Transverse colon (tissue), 4 donors: ENCODE data around the gene SLC17A3. TPM values are rescaled to one million over a fixed set of nuclear protein-coding genes. Genes with fewer than 3 reads are reported as not detected.

ENCODE experiments used
- DNase-seq: peaks from one replicate; pipeline ENCODE4 v3.0.0-alpha.2; 2019
- H3K27ac ChIP-seq, 4 donors: fragments of 200-600 bp; sonication (generic); 2 replicates each; pipeline ENCODE4 v1.5.1; 2016 to 2018; ENCODE audit warnings: inconsistent platforms in 4 of 4
- H3K27me3 ChIP-seq: fragments of 200-600 bp; sonication (generic); 2 replicates; pipeline ENCODE4 v1.5.1; 2017; ENCODE audit warnings: inconsistent platforms
- H3K36me3 ChIP-seq, 4 donors: fragments of 200-600 bp; sonication (generic); 2 replicates each; pipeline ENCODE4 v1.5.1; 2017 to 2019; ENCODE audit warnings: inconsistent platforms in 4 of 4
- H3K4me1 ChIP-seq, 4 donors: fragments of 200-600 bp; sonication (generic); 2 replicates each; pipeline ENCODE4 v1.5.1; 2017 to 2020; ENCODE audit warnings: inconsistent platforms in 4 of 4
- H3K4me3 ChIP-seq, 4 donors: fragments of 200-600 bp; sonication (generic); 1 replicate in 1 of 4; 2 replicates in 3 of 4; pipeline versions ENCODE4 v1.5.1 to v1.6.1; 2017 to 2019; ENCODE audit warnings: inconsistent platforms in 4 of 4
- H3K9me3 ChIP-seq, 2 donors: fragments of 200-600 bp; sonication (generic); 2 replicates each; pipeline ENCODE4 v1.5.1; 2017 to 2019; ENCODE audit warnings: inconsistent platforms in 2 of 2
- EP300 ChIP-seq: sonication (generic); formaldehyde crosslinking; IDR thresholded peaks from one replicate; pipeline ENCODE4 v1.6.1; 2017; ENCODE audit warnings: antibody characterized with exemption, low read depth
- POLR2A ChIP-seq: fragments of 450-650 bp; IDR thresholded peaks from one replicate; pipeline ENCODE4 v1.6.1; 2016; ENCODE audit warnings: antibody characterized with exemption, mild to moderate bottlenecking, moderate library complexity
- POLR2AphosphoS5 ChIP-seq, 3 donors: sonication (generic); formaldehyde crosslinking; IDR thresholded peaks; one replicate each; pipeline ENCODE4 v1.6.1; 2016; ENCODE audit warnings: antibody characterized with exemption in 3 of 3
- WGBS, 2 donors: methylation state at CpG; one replicate each; pipeline ENCODE4 v1.1.5; 2018; ENCODE audit warnings: low coverage in 1 of 2; 5-methylcytosine and 5-hydroxymethylcytosine counted together
- in situ Hi-C, 4 donors: fragments of 200-750 bp; cut with MboI; loops; one replicate each; pipeline versions ENCODE4 v1.15.0 to v1.15.1; 2017; ENCODE audit warnings: low sequenced_read_pairs in 3 of 4, low pct_ligation_motif_present in 1 of 4, low pct_unique_long_range_greater_than_20kb in 1 of 4
- intact Hi-C: fragments of 100-400 bp; cut with DNase I; formaldehyde crosslinking; loops from one replicate; pipeline ENCODE4 v1.15.1; 2023; ENCODE audit warnings: low total_unique reads
- total RNA-seq, 4 donors: library from RNA; depleted of rRNA; stranded (reverse); fragments of >200 nt; gene quantifications; one replicate each; pipeline ENCODE4 v1.1.0, GENCODE V29; 2016
- TF ChIP-seq, protein P1 (sequence below), 5 experiments: fragments of 200-600 bp in 3 of 5; fragments of 450-650 bp in 2 of 5; sonication (generic) in 3 of 5; IDR thresholded peaks; 1 replicate in 2 of 5; 2 replicates in 3 of 5; pipeline ENCODE4 v1.5.1; 2016 to 2017; ENCODE audit warnings: antibody characterized with exemption in 5 of 5, inconsistent platforms in 3 of 5, mild to moderate bottlenecking in 2 of 5, moderate library complexity in 1 of 5

SLC17A3 gene
- total RNA-seq, 4 donors from 2014 or later, result not detected

DNA sequence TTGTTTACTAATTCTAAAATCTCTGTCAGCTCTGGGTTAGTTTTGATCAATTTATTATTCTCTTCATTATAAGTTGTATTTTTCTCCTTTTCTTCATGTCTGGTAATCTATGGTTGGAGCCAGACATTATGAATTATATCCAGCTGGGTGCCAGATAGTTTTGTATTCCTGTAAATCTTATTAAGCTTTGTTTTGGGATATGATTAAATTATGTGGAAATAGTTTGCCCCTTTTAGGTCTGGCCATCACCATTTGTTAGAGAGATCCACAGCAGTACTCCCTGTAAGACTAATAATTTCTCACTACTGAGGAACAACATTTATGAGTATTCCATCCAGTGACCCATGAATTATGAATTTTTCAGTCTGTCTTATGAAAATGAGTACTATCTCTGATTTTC lies 21.3 kb downstream of the SLC17A3 start:
- in situ Hi-C loops, result no loop called here
- no peak overlapping the region for H3K4me3 ChIP-seq
- DNase-seq, result no peak
- no peaks in the 10 kb centered on the region for H3K27me3 ChIP-seq
- no peak overlapping the region for H3K27ac ChIP-seq
- peaks cover 0 to 7% (median 0%) of the 10 kb centered on the region in 4 donors for H3K4me1 ChIP-seq
- TF ChIP-seq, protein P1, sequence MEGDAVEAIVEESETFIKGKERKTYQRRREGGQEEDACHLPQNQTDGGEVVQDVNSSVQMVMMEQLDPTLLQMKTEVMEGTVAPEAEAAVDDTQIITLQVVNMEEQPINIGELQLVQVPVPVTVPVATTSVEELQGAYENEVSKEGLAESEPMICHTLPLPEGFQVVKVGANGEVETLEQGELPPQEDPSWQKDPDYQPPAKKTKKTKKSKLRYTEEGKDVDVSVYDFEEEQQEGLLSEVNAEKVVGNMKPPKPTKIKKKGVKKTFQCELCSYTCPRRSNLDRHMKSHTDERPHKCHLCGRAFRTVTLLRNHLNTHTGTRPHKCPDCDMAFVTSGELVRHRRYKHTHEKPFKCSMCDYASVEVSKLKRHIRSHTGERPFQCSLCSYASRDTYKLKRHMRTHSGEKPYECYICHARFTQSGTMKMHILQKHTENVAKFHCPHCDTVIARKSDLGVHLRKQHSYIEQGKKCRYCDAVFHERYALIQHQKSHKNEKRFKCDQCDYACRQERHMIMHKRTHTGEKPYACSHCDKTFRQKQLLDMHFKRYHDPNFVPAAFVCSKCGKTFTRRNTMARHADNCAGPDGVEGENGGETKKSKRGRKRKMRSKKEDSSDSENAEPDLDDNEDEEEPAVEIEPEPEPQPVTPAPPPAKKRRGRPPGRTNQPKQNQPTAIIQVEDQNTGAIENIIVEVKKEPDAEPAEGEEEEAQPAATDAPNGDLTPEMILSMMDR (IDR thresholded peaks at IDR 0.05), result no peak
- no peak for TF ChIP-seq POLR2AphosphoS5 (IDR thresholded peaks at IDR 0.05)
- no peak for TF ChIP-seq POLR2A
- no peak for TF ChIP-seq EP300
- no peaks in the 10 kb centered on the region for H3K9me3 ChIP-seq
- intact Hi-C loops, result no loop called here
- no peaks in the 10 kb centered on the region for H3K36me3 ChIP-seq

DNA sequence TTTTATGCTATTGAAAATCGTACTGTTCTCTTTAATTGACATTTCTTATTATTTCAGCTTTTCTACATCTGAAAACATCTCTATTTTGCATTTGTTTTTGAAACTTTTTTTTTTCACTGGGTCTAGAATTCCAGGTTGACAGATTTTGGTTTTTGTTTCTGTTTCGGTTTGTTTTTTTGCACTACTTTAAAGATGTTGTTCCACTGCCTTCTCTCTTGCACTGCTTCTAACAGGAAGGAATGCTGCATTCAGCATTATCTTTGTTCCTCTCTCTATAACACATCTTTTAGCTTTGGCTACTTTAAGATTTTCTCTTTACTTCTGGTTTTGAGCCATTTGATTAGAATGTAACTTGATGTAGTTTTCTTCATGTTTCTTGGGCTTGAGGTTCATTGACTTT lies 22.1 kb downstream of the SLC17A3 start:
- in situ Hi-C loops, result no loop called here

DNA sequence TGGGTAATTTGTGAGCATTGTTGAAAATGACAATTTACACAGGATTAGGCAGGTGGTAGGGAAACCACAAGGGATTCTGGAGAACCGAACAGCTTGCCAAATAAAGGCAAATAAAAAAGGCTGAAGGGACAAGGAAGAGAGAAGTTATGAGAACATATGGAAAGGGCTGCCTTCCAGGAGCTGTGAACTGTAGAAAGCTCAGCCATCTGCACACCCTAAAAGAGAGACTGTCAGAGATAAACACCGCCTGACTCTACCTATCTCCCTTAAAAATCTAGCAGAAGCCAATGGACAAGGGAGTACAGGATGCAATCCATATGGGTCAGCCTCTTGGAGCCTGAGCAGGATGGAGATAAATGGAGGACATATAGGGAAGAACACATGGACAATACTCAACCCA lies 29.5 kb downstream of the SLC17A3 start:
- H3K36me3 ChIP-seq, result no peaks in the 10 kb centered on the region
- no peaks in the 10 kb centered on the region for H3K27me3 ChIP-seq
- intact Hi-C loops (no loop called here), in situ Hi-C loops (no loop called here)
- H3K27ac ChIP-seq, result no peak overlapping the region
- DNase-seq, result no peak
- H3K4me3 ChIP-seq, result no peak overlapping the region
- TF ChIP-seq POLR2AphosphoS5 (IDR thresholded peaks at IDR 0.05) (no peak), EP300 (no peak), POLR2A (no peak)
- TF ChIP-seq, protein P1 (IDR thresholded peaks at IDR 0.05), result no peak
- H3K4me1 ChIP-seq, result no peaks in the 10 kb centered on the region
- WGBS, 2 donors, result 74 to 77% methylated on average over 2 of the region's 2 CpGs
- H3K9me3 ChIP-seq, result no peaks in the 10 kb centered on the region

More for the DNA sequence above, 22.1 kb downstream of the SLC17A3 start:
- TF ChIP-seq EP300 (no peak), POLR2A (no peak), POLR2AphosphoS5 (IDR thresholded peaks at IDR 0.05) (no peak)
- TF ChIP-seq, protein P1 (IDR thresholded peaks at IDR 0.05), result no peak
- Histone ChIP-seq H3K36me3 (no peaks in the 10 kb centered on the region), H3K9me3 (no peaks in the 10 kb centered on the region), H3K4me3 (no peak overlapping the region), H3K4me1 (peaks cover 0 to 7% (median 0%) of the 10 kb centered on the region in 4 donors), H3K27ac (no peak overlapping the region), H3K27me3 (no peaks in the 10 kb centered on the region)
- 85 to 88% methylated on average over 2 of the region's 2 CpGs for WGBS, 2 donors
- no peak for DNase-seq
- intact Hi-C loops, result no loop called here

DNA sequence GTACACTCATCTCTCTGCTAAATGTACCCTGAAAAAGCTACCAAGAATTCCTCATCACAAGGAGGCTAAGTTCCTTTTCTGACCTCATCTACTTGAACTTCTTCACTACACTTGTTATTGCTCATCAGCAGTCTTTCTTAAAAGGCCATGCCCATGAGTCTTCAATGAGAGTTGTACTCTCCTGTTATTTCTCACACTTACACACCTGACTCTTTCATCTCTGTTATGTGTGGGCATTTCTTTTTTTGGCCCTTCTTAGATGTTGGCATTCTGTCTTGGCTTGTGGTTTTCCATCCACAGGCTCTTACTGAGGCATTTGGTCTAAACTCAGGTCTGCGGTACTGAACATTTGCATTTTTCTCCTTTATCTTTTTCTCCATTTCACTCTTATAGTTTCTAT lies 31.5 kb downstream of the SLC17A3 start:
- TF ChIP-seq, protein P1 (IDR thresholded peaks at IDR 0.05), result no peak
- TF ChIP-seq EP300 (no peak), POLR2AphosphoS5 (IDR thresholded peaks at IDR 0.05) (no peak), POLR2A (no peak)
- no peak overlapping the region for H3K4me3 ChIP-seq
- intact Hi-C loops (no loop called here), in situ Hi-C loops (no loop called here)
- H3K27me3 ChIP-seq, result no peaks in the 10 kb centered on the region
- no peaks in the 10 kb centered on the region for H3K36me3 ChIP-seq
- WGBS, 2 donors, result 88 to 100% methylated on average over 1 of the region's 1 CpG
- no peak overlapping the region for H3K27ac ChIP-seq
- H3K9me3 ChIP-seq, result no peaks in the 10 kb centered on the region
- no peak for DNase-seq
- no peaks in the 10 kb centered on the region for H3K4me1 ChIP-seq
